ENCODE measurements around the gene TTC16.

TTC16 gene

GRCh38 chr9:127761061-127761460 is 45.2 kb downstream of the TTC16 start:
- no peak for DNase-seq
- intact Hi-C loops (cut with DNase I) = no loop called here

- no peak for DNase-seq
- intact Hi-C loops (cut with DNase I) = no loop called here
Measured at GRCh38 chr9:127761491-127761956, 45.6 kb downstream of the TTC16 start.

- intact Hi-C loops (cut with DNase I) = no loop called here
- no peak for DNase-seq
Measured at GRCh38 chr9:127762111-127762676, 46.3 kb downstream of the TTC16 start.

- intact Hi-C loops (cut with DNase I) = no loop called here
- peak in 1 of 10 donors; percentile 46 for DNase-seq
Measured at GRCh38 chr9:127763918-127764384, 48.1 kb downstream of the TTC16 start.

GRCh38 chr9:127765418-127765817 is 49.5 kb downstream of the TTC16 start:
- no peak for DNase-seq
- intact Hi-C loops (cut with DNase I) = no loop called here

- intact Hi-C loops (cut with DNase I) = no loop called here
- DNase-seq = no peak
Measured at GRCh38 chr9:127767410-127767809, 51.5 kb downstream of the TTC16 start.

GRCh38 chr9:127767909-127768331 is 52.0 kb downstream of the TTC16 start:
- no peak for DNase-seq
- intact Hi-C loops (cut with DNase I) = no loop called here

- DNase-seq = no peak
Measured at GRCh38 chr9:127768698-127769097, 52.8 kb downstream of the TTC16 start.

GRCh38 chr9:127769101-127769500 is 53.2 kb downstream of the TTC16 start:
- intact Hi-C loops (cut with DNase I) = no loop called here
- DNase-seq = no peak

More at GRCh38 chr9:127768698-127769097, 52.8 kb downstream of the TTC16 start:
- intact Hi-C loops (cut with DNase I) = no loop called here

GRCh38 chr9:127769929-127770582 is 54.2 kb downstream of the TTC16 start:
- intact Hi-C loops (cut with DNase I) = no loop called here
- no peak for DNase-seq

GRCh38 chr9:127770583-127770904 is 54.7 kb downstream of the TTC16 start:
- intact Hi-C loops (cut with DNase I) = no loop called here
- DNase-seq = no peak

- peak; percentile 82 to 99 (median 92) for DNase-seq
- intact Hi-C loops (cut with DNase I) = no loop called here
Measured at GRCh38 chr9:127770905-127771569, 55.2 kb downstream of the TTC16 start.

- intact Hi-C loops (cut with DNase I) = no loop called here
- DNase-seq = no peak
Measured at GRCh38 chr9:127771570-127772189, 55.8 kb downstream of the TTC16 start.

- DNase-seq = no peak
- intact Hi-C loops (cut with DNase I) = no loop called here
Measured at GRCh38 chr9:127772603-127773002, 56.7 kb downstream of the TTC16 start.

- intact Hi-C loops (cut with DNase I) = no loop called here
- DNase-seq = no peak
Measured at GRCh38 chr9:127773272-127773671, 57.4 kb downstream of the TTC16 start.

GRCh38 chr9:127773981-127774380 is 58.1 kb downstream of the TTC16 start:
- DNase-seq = no peak

GRCh38 chr9:127776195-127776923 is 60.5 kb downstream of the TTC16 start:
- DNase-seq = peak in 2 of 10 donors; percentile 50 to 92

More at GRCh38 chr9:127773981-127774380, 58.1 kb downstream of the TTC16 start:
- intact Hi-C loops (cut with DNase I) = no loop called here

GRCh38 chr9:127776924-127777289 is 61.0 kb downstream of the TTC16 start:
- DNase-seq = no peak

More at GRCh38 chr9:127776195-127776923, 60.5 kb downstream of the TTC16 start:
- intact Hi-C loops (cut with DNase I) = no loop called here

GRCh38 chr9:127777368-127777980 is 61.6 kb downstream of the TTC16 start:
- intact Hi-C loops (cut with DNase I) = no loop called here
- DNase-seq = no peak

More at GRCh38 chr9:127776924-127777289, 61.0 kb downstream of the TTC16 start:
- intact Hi-C loops (cut with DNase I) = no loop called here

Measured in posterior cingulate gyrus (tissue), 11 donors.